ENCODE data around the gene PLEKHN1. TPM values are rescaled to one million over a fixed set of nuclear protein-coding genes. Genes with fewer than 3 reads are reported as not detected.

Gene PLEKHN1
- polyA plus RNA-seq, 2 donors = 35.6 to 74.7 TPM

DNA sequence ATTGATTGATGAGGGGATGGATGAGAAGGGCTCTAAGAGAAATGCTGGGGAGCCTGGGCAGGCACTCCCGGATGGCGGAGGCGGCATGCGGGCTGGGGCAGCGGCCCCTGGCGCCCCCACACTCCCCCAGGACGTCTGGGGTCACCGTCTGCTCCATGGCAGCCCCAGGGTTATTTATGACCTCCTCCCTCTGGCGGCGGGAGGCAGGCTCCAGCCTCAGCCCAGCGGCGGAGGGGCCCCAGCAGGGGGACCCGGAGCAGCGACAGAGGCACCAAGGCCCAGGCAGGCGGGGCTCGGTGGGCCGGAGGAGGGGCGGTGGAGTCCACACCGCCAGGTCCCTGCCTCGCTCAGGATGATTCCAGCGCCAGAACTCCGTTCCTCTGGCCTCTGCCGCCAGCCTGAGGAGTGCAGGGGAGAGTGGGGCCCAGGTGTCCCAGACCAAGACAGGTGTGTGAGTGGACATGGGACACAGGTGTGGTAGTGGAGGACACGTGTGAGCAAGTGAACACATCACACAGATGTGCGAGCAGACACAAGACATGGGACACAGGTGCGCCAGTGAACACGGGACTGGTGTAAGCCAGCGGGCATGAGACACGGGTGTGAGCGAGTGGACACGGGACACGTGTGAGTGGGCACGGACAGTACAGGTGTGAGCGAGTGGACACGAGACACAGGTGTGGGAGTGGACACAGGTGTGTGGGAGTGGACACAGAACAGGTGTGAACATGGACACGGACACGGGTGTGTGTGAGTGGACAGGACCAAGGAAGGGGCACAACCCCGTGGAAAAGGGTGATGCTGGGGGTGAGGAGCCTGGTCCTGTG, 45.1 kb upstream of the PLEKHN1 start:
- Histone ChIP-seq H3K4me3 (ENCODE audit: low read depth in 1 of 2, low read length in 2 of 2) (peak overlapping the region in 1 of 2 donors; percentile 11), H3K9me3 (ENCODE audit: control insufficient read depth in 2 of 2, insufficient read depth in 1 of 2, low read depth in 1 of 2, low read length in 1 of 2) (peaks cover 0 to 3% of the 10 kb centered on the region in 2 donors), H3K4me1 (ENCODE audit: control insufficient read depth in 2 of 2, insufficient read depth in 2 of 2, low read length in 1 of 2) (peaks cover 16 to 31% of the 10 kb centered on the region in 2 donors), H3K27me3 (ENCODE audit: control insufficient read depth in 1 of 2, insufficient read depth in 2 of 2, low read length in 2 of 2) (peaks cover 0 to 39% of the 10 kb centered on the region in 2 donors), H3K36me3 (ENCODE audit: control insufficient read depth in 2 of 2, insufficient read depth in 2 of 2, low read length in 1 of 2) (no peaks in the 10 kb centered on the region), H3K27ac (ENCODE audit: low read depth in 2 of 2, low read length in 1 of 2) (no peak overlapping the region)
- 18 to 20% methylated on average over 38 of the region's 38 CpGs for WGBS, 2 donors

DNA sequence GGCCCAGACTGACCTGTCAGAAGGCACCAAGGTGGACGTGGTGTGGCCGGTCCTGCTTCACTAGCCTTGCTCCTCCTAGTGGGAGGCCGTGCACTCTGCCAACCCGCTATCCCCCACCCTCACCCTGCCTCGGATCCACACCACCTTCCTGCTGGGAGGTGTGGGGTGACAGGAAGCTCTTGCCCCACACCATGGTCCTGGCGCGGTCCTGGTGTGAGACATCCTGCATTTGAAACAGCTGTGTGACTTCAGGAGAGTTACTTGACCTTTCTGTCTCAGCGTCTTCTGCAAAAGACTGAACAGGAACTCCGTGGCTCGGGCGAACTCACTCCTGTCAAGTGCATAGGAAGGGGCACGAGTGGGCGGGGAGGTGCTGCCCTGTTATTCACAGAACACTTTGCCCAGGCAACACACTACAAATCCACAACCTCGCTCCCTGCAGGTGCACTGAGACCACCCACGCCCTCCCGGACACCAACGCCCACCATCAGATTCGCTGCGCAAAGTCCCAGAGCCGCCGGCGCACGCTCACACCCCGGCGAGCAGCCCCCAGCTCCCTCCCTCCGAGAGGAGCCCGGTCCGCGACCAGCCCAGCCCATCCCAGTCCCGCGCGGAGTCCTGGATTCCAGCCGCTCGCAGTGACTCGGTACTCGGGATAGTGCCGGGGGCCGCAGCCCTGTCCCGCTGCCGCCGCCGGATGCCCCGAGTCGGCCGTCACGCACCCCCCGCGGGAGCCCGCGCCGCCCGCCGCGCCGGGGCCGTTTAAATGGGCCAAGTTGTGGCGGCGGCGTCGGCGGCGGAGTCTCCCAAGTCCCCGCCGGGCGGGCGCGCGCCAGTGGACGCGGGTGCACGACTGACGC, 42.9 kb upstream of the PLEKHN1 start, which contains the start of gene SAMD11:
Gene SAMD11 (plus strand): TSS at position 793 of the 860 bp plus-strand sequence. CDS start 509 bp downstream, outside the sequence.
- no peaks in the 10 kb centered on the region for H3K36me3 ChIP-seq (ENCODE audit: control insufficient read depth in 2 of 2, insufficient read depth in 2 of 2, low read length in 1 of 2)
- H3K27ac ChIP-seq (ENCODE audit: low read depth in 2 of 2, low read length in 1 of 2) = no peak within 1 kb of the TSS
- H3K4me1 ChIP-seq (ENCODE audit: control insufficient read depth in 2 of 2, insufficient read depth in 2 of 2, low read length in 1 of 2) = peaks cover 16 to 31% of the 10 kb centered on the region in 2 donors
- peaks cover 0 to 39% of the 10 kb centered on the region in 2 donors for H3K27me3 ChIP-seq (ENCODE audit: control insufficient read depth in 1 of 2, insufficient read depth in 2 of 2, low read length in 2 of 2)
- H3K4me3 ChIP-seq (ENCODE audit: low read depth in 1 of 2, low read length in 2 of 2) = peak within 1 kb of the TSS; percentile 42 to 52
- WGBS, 2 donors = 3 to 4% methylated on average over 72 of the region's 72 CpGs
- H3K9me3 ChIP-seq (ENCODE audit: control insufficient read depth in 2 of 2, insufficient read depth in 1 of 2, low read depth in 1 of 2, low read length in 1 of 2) = peaks cover 0 to 3% of the 10 kb centered on the region in 2 donors

DNA sequence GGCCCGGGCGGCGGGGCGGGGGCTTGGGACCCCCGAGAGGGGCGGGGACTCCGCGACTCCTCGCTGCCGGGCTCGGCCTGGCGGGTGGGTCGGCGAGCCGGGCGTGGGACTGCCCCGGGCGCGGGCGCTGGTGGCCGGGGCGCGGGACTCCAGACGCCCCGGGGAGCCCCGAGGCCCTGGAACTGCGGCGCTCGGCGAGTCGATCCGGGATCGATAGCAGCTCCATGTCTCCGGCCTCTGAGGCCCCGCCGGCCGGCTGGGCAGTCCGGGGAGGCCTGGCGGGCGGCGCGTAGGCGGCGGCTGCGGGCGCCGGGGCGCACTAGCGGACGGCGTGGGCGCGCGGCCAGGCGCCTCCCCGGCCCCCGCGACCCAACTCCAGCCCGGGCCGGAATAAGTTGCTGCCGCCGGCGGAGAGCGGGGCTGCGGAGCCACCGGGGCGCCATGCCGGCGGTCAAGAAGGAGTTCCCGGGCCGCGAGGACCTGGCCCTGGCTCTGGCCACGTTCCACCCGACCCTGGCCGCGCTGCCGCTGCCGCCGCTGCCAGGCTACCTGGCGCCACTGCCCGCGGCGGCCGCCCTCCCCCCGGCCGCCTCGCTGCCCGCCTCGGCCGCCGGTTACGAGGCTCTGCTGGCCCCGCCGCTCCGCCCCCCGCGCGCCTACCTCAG, 42.2 kb upstream of the PLEKHN1 start:
- Histone ChIP-seq H3K4me3 (ENCODE audit: low read depth in 1 of 2, low read length in 2 of 2) (peak overlapping the region; percentile 42 to 52), H3K9me3 (ENCODE audit: control insufficient read depth in 2 of 2, insufficient read depth in 1 of 2, low read depth in 1 of 2, low read length in 1 of 2) (peaks cover 0 to 3% of the 10 kb centered on the region in 2 donors), H3K4me1 (ENCODE audit: control insufficient read depth in 2 of 2, insufficient read depth in 2 of 2, low read length in 1 of 2) (peaks cover 16 to 34% of the 10 kb centered on the region in 2 donors), H3K27ac (ENCODE audit: low read depth in 2 of 2, low read length in 1 of 2) (no peak overlapping the region), H3K36me3 (ENCODE audit: control insufficient read depth in 2 of 2, insufficient read depth in 2 of 2, low read length in 1 of 2) (no peaks in the 10 kb centered on the region), H3K27me3 (ENCODE audit: control insufficient read depth in 1 of 2, insufficient read depth in 2 of 2, low read length in 2 of 2) (peaks cover 0 to 38% of the 10 kb centered on the region in 2 donors)
- 1% methylated on average over 41 to 98 of the region's 98 CpGs for WGBS, 2 donors

DNA sequence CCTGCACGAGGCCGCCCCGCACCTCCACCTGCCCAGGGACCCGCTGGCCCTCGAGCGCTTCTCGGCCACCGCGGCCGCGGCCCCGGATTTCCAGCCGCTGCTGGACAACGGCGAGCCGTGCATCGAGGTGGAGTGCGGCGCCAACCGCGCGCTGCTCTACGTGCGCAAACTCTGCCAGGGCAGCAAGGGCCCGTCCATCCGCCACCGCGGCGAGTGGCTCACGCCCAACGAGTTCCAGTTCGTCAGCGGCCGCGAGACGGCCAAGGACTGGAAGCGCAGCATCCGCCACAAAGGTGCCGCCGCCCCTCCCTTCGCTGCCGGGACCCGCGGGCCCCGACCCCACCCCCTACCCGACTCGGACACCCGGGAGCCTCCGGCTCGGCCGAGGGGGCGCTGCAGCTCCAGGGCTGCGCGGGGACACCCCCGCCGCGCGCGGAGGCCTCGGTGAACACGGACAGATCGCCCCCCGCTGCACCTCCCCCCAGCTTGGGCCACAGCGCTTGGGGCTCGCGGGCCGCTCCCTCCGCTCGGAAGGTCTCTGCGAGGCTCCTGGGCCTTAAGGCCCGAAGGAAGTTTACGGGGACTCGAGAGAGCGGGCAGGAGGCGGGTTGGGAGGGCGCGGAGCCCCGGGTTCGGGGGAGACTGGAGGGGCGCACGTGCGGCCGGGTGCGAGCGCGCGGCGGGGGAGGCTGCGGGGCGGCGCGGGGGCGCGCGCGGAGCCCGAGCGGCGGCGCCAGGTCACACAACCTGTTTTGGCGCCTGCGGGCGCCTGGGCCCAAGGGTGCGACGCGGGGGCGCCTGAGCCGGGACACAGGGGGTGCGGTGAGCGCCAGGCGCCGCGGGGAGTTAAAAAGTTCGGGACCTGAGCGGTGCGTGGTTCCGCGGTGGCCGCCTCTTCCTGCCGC, 41.4 kb upstream of the PLEKHN1 start:
- Histone ChIP-seq H3K9me3 (ENCODE audit: control insufficient read depth in 2 of 2, insufficient read depth in 1 of 2, low read depth in 1 of 2, low read length in 1 of 2) (peaks cover 0 to 3% of the 10 kb centered on the region in 2 donors), H3K36me3 (ENCODE audit: control insufficient read depth in 2 of 2, insufficient read depth in 2 of 2, low read length in 1 of 2) (no peaks in the 10 kb centered on the region), H3K27me3 (ENCODE audit: control insufficient read depth in 1 of 2, insufficient read depth in 2 of 2, low read length in 2 of 2) (peaks cover 0 to 34% of the 10 kb centered on the region in 2 donors), H3K4me1 (ENCODE audit: control insufficient read depth in 2 of 2, insufficient read depth in 2 of 2, low read length in 1 of 2) (peaks cover 16 to 33% of the 10 kb centered on the region in 2 donors), H3K4me3 (ENCODE audit: low read depth in 1 of 2, low read length in 2 of 2) (peak overlapping the region; percentile 42 to 52), H3K27ac (ENCODE audit: low read depth in 2 of 2, low read length in 1 of 2) (no peak overlapping the region)
- 1% methylated on average over 80 to 119 of the region's 120 CpGs for WGBS, 2 donors

DNA sequence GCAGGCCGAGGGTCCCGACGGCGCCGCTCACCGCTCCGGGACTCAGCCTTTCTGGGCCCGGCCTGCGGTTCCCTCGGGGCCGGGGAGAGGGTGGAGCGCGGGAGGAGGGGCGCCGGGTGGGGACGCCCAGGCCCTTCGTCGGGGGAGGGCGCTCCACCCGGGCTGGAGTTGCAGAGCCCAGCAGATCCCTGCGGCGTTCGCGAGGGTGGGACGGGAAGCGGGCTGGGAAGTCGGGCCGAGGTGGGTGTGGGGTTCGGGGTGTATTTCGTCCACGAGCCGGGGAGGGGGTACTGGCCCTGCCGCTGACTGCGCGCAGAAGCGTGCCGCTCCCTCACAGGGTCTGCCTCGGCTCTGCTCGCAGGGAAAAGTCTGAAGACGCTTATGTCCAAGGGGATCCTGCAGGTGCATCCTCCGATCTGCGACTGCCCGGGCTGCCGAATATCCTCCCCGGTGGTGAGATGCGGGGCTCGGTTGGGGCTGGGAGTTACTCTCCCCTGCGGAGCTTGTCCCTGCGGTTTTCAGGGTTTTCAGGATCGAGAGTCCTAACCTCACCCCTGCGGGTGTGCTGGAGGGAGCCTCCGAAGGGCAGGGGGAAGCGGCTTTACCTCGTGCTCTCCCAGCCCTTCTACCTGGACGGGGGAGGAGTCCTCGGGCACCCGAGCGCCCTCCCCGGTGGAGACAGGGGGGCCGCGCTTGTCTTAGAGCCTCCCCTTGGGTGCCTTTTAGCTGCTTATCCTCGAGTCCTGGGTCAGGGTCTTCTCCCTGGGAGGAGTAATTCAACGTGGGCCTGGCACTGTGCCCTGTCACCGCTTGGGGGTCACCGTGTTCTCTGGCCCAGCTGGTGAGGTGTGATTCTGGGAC, 40.5 kb upstream of the PLEKHN1 start:
- Histone ChIP-seq H3K27me3 (ENCODE audit: control insufficient read depth in 1 of 2, insufficient read depth in 2 of 2, low read length in 2 of 2) (peaks cover 0 to 30% of the 10 kb centered on the region in 2 donors), H3K4me3 (ENCODE audit: low read depth in 1 of 2, low read length in 2 of 2) (peak overlapping the region in 1 of 2 donors; percentile 52), H3K36me3 (ENCODE audit: control insufficient read depth in 2 of 2, insufficient read depth in 2 of 2, low read length in 1 of 2) (no peaks in the 10 kb centered on the region), H3K27ac (ENCODE audit: low read depth in 2 of 2, low read length in 1 of 2) (no peak overlapping the region), H3K9me3 (ENCODE audit: control insufficient read depth in 2 of 2, insufficient read depth in 1 of 2, low read depth in 1 of 2, low read length in 1 of 2) (peaks cover 0 to 3% of the 10 kb centered on the region in 2 donors), H3K4me1 (ENCODE audit: control insufficient read depth in 2 of 2, insufficient read depth in 2 of 2, low read length in 1 of 2) (peaks cover 10 to 24% of the 10 kb centered on the region in 2 donors)
- 4 to 5% methylated on average over 55 to 65 of the region's 65 CpGs for WGBS, 2 donors

DNA sequence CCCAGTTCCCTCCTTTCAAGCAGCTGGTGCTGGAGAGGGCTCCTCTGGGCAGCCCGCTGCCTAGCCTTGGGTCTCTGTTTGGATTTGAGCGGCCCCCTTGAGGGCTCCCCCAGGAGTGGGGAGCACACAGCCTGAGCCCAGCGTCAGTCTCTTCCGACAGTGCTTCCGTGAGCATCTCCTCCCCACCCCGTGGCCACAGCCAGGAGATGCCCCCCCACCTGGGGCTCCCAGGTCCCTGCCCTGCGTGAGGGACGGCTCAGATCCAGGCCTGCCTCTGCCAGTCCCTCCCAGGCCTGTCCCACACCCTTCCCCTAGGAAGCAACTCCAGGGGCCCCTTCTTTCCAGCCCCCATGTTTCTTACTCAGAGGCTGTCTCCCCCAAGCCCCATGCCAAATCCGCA, 39.0 kb upstream of the PLEKHN1 start:
- Histone ChIP-seq H3K36me3 (ENCODE audit: control insufficient read depth in 2 of 2, insufficient read depth in 2 of 2, low read length in 1 of 2) (no peaks in the 10 kb centered on the region), H3K4me3 (ENCODE audit: low read depth in 1 of 2, low read length in 2 of 2) (no peak overlapping the region), H3K27me3 (ENCODE audit: control insufficient read depth in 1 of 2, insufficient read depth in 2 of 2, low read length in 2 of 2) (peaks cover 0 to 30% of the 10 kb centered on the region in 2 donors), H3K4me1 (ENCODE audit: control insufficient read depth in 2 of 2, insufficient read depth in 2 of 2, low read length in 1 of 2) (peaks cover 5 to 16% of the 10 kb centered on the region in 2 donors), H3K27ac (ENCODE audit: low read depth in 2 of 2, low read length in 1 of 2) (no peak overlapping the region), H3K9me3 (ENCODE audit: control insufficient read depth in 2 of 2, insufficient read depth in 1 of 2, low read depth in 1 of 2, low read length in 1 of 2) (no peaks in the 10 kb centered on the region)
- WGBS, 2 donors = 38 to 39% methylated on average over 9 of the region's 9 CpGs

DNA sequence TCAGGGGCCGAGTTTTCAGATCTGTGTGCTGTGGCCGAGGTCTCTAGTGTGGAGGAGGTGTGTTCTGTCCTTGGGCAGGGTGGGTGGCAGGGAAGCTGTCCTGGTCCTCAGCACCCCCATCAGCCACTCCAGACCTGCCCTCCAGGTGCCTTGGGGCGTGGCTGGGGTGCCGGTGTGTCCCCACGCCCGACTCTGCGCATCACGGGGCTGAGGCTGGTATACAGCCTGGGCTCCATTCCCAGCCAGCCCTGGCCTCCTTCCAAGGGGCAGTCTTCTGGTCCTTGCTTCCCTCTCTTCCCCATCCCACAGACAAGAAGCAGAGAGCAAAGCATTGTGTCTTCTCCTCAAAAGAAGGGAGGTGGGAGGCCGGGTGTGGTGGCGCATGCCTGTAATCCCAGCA, 38.5 kb upstream of the PLEKHN1 start:
- 35 to 48% methylated on average over 8 to 10 of the region's 10 CpGs for WGBS, 2 donors
- Histone ChIP-seq H3K9me3 (ENCODE audit: control insufficient read depth in 2 of 2, insufficient read depth in 1 of 2, low read depth in 1 of 2, low read length in 1 of 2) (no peaks in the 10 kb centered on the region), H3K27ac (ENCODE audit: low read depth in 2 of 2, low read length in 1 of 2) (no peak overlapping the region), H3K4me3 (ENCODE audit: low read depth in 1 of 2, low read length in 2 of 2) (no peak overlapping the region), H3K36me3 (ENCODE audit: control insufficient read depth in 2 of 2, insufficient read depth in 2 of 2, low read length in 1 of 2) (no peaks in the 10 kb centered on the region), H3K27me3 (ENCODE audit: control insufficient read depth in 1 of 2, insufficient read depth in 2 of 2, low read length in 2 of 2) (peaks cover 0 to 30% of the 10 kb centered on the region in 2 donors), H3K4me1 (ENCODE audit: control insufficient read depth in 2 of 2, insufficient read depth in 2 of 2, low read length in 1 of 2) (peaks cover 5 to 16% of the 10 kb centered on the region in 2 donors)

Measured in esophagus (tissue), 2 donors.